Naive thymus-derived CD4-positive, alpha-beta T cell (primary cell): ENCODE data around the gene GUCY1B1. TPM values are rescaled to one million over a fixed set of nuclear protein-coding genes. Genes with fewer than 3 reads are reported as not detected.

ENCODE experiments used
- ATAC-seq: fragments of 150-1000 bp; cut with Tn5 transposase; 2 replicates; pipeline ENCODE4 v1.10.0; 2021; ENCODE audit warnings: mild to moderate bottlenecking, moderate library complexity
- CTCF ChIA-PET: fragments of 350-600 bp; sonication (Branson Sonifier 250); formaldehyde crosslinking; loops from one replicate; lab custom pipeline; 2021; ENCODE audit warnings: antibody characterized with exemption; lab: Charles Lee
- POLR2A ChIA-PET: fragments of 350-600 bp; sonication (Branson Sonifier 250); formaldehyde crosslinking; loops from one replicate; lab custom pipeline; 2021; ENCODE audit warnings: antibody characterized with exemption, inconsistent platforms; lab: Charles Lee
- DNase-seq, 9 donors: peaks; one replicate each; pipeline versions ENCODE4 v3.0.0 to v3.0.0-alpha.2; 2020 to 2022; ENCODE audit warnings: mixed read lengths in 1 of 9
- H3K27ac ChIP-seq: one replicate; pipeline ENCODE4 v1.7.0; 2013; ENCODE audit warnings: mild to moderate bottlenecking, low read depth, low read length, moderate library complexity
- H3K27me3 ChIP-seq, 2 donors: one replicate each; pipeline ENCODE4 v1.7.0; 2013; ENCODE audit warnings: low read length in 2 of 2, mild to moderate bottlenecking in 2 of 2, moderate library complexity in 2 of 2; ENCODE audit not compliant: control insufficient read depth in 2 of 2, insufficient read depth in 2 of 2
- H3K36me3 ChIP-seq, 3 experiments: 1 replicate in 2 of 3; 2 replicates in 1 of 3; pipeline ENCODE4 v1.7.0; 2013; ENCODE audit warnings: low read length in 3 of 3, mild to moderate bottlenecking in 3 of 3, moderate library complexity in 1 of 3; ENCODE audit not compliant: insufficient read depth in 3 of 3, control insufficient read depth in 2 of 3
- H3K4me1 ChIP-seq, 2 donors: one replicate each; pipeline ENCODE4 v1.7.0; 2013; ENCODE audit warnings: low read length in 2 of 2, mild to moderate bottlenecking in 2 of 2, moderate library complexity in 1 of 2; ENCODE audit not compliant: control insufficient read depth in 2 of 2, insufficient read depth in 2 of 2
- H3K4me3 ChIP-seq: 2 replicates; pipeline ENCODE4 v1.7.0; 2013; ENCODE audit warnings: mild to moderate bottlenecking, low read length
- H3K9me3 ChIP-seq, 3 experiments: 1 replicate in 2 of 3; 2 replicates in 1 of 3; pipeline ENCODE4 v1.7.0; 2013; ENCODE audit warnings: low read length in 3 of 3; ENCODE audit not compliant: control insufficient read depth in 2 of 3
- H3K27ac Mint-ChIP-seq, 9 donors: one replicate each; pipeline ENCODE4 v1.8.0; 2020 to 2022; ENCODE audit warnings: mixed read lengths in 9 of 9, mild to moderate bottlenecking in 8 of 9, moderate library complexity in 5 of 9, inconsistent platforms in 2 of 9
- H3K27me3 Mint-ChIP-seq, 5 donors: one replicate each; pipeline ENCODE4 v1.8.0; 2021 to 2022; ENCODE audit warnings: mixed read lengths in 5 of 5, mild to moderate bottlenecking in 1 of 5
- H3K36me3 Mint-ChIP-seq, 5 donors: one replicate each; pipeline ENCODE4 v1.8.0; 2020 to 2022; ENCODE audit warnings: mixed read lengths in 5 of 5, mild to moderate bottlenecking in 3 of 5, inconsistent platforms in 1 of 5
- H3K4me1 Mint-ChIP-seq, 7 donors: one replicate each; pipeline ENCODE4 v1.8.0; 2020 to 2022; ENCODE audit warnings: mixed read lengths in 7 of 7, mild to moderate bottlenecking in 3 of 7, inconsistent platforms in 1 of 7
- H3K4me3 Mint-ChIP-seq, 10 donors: one replicate each; pipeline ENCODE4 v1.8.0; 2020 to 2022; ENCODE audit warnings: mild to moderate bottlenecking in 10 of 10, mixed read lengths in 10 of 10, moderate library complexity in 6 of 10, inconsistent platforms in 2 of 10
- H3K9me3 Mint-ChIP-seq, 11 donors: one replicate each; pipeline ENCODE4 v1.8.0; 2020 to 2022; ENCODE audit warnings: mixed read lengths in 11 of 11, mild to moderate bottlenecking in 4 of 11, inconsistent platforms in 1 of 11, moderate library complexity in 1 of 11
- intact Hi-C, 2 donors: fragments of 100-400 bp; cut with micrococcal nuclease; formaldehyde crosslinking; loops; one replicate each; pipeline ENCODE4 v1.15.1; 2023
- polyA plus RNA-seq, 2 donors: library from polyadenylated mRNA; unstranded; fragments of 300-500 nt; fragmentation: Illumina TruSeq; gene quantifications; one replicate each; pipeline ENCODE4 v1.2.3, GENCODE V29; 2021
- total RNA-seq, 6 experiments: library from RNA in 5 of 6; stranded (reverse) in 5 of 6; gene quantifications; 1 replicate in 5 of 6; 2 replicates in 1 of 6; pipeline ENCODE4 v1.2.3 and lab custom pipeline; 2021 to 2026

The GUCY1B1 gene
- total and polyA plus RNA-seq, 7 experiments from 2014 or later = 0.22 to 1.7 (median 0.29) TPM; not detected in 4

DNA sequence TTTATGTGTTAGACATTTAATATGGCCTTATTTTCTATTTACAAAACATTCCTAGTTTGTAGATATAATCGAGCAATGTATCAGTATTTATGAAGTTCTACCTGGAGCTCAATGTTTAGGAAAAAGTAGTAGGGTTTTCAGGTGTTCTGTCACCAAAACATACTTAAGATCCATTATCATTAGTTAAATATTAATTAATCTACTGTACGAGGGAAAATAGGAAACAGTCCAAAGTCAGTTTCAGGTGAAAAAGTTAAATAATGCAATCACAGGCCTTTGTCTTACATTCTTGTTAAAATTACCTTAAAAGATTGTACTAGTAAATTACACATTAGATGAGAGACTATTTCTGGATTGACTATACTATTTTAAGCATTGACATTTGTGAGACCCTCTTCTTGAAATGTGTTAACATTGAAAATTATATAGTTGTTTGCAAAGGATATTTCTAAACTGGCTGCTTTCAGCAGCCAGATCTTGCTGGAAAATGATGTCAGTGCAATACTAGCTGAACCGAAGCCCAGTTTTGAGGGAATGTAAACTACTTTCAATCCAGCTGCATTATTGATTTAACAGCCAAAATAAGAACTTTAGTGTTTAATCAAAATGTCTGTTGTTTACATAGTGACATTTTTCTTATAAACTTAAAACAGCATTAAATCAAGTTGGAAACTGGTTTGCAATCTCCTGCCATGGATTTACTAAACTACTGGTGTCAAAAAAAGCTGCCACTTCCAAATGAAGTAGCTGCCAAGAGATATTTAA, 19.3 kb downstream of the GUCY1B1 start:
- Histone ChIP-seq H3K27me3 (no peaks in the 10 kb centered on the region), H3K36me3 (no peaks in the 10 kb centered on the region), H3K27ac (no peak overlapping the region), H3K4me1 (no peaks in the 10 kb centered on the region), H3K4me3 (no peak overlapping the region), H3K9me3 (no peaks in the 10 kb centered on the region)
- no peak overlapping the region for H3K4me3 Mint-ChIP-seq
- H3K9me3 Mint-ChIP-seq = no peaks in the 10 kb centered on the region
- peaks cover 0 to 11% (median 3%) of the 10 kb centered on the region in 5 donors for H3K27me3 Mint-ChIP-seq
- H3K36me3 Mint-ChIP-seq = no peaks in the 10 kb centered on the region
- no peaks in the 10 kb centered on the region for H3K4me1 Mint-ChIP-seq
- no peak overlapping the region for H3K27ac Mint-ChIP-seq
- CTCF ChIA-PET = no interaction called here
- no peak for DNase-seq
- intact Hi-C loops = no loop called here
- POLR2A ChIA-PET = no interaction called here
- no peak for ATAC-seq

DNA sequence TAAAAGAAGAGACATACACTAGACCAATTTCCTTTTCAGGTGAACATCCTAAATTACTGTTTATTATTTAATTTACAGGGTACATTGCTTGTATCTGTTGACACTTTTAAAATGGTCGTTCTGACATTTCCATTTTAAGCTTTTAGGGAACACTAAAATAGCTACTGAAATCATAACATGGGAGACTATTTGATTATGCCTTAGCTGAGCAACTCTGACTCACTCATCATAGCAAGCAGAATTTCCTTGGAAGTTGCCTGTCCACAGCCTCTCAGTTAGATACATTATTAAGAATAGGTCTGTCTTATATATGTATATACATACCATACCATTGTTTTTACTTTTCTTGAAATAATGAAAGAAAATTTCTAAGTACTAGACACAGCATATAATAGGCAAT, 22.0 kb downstream of the GUCY1B1 start:
- peaks cover 0 to 6% (median 0%) of the 10 kb centered on the region in 5 donors for H3K27me3 Mint-ChIP-seq
- CTCF ChIA-PET = interaction anchor here (0.6 kb wide), 1 partner anchor 11 kb away, joined by 3 read pairs; no protein-coding TSS in a partner anchor

DNA sequence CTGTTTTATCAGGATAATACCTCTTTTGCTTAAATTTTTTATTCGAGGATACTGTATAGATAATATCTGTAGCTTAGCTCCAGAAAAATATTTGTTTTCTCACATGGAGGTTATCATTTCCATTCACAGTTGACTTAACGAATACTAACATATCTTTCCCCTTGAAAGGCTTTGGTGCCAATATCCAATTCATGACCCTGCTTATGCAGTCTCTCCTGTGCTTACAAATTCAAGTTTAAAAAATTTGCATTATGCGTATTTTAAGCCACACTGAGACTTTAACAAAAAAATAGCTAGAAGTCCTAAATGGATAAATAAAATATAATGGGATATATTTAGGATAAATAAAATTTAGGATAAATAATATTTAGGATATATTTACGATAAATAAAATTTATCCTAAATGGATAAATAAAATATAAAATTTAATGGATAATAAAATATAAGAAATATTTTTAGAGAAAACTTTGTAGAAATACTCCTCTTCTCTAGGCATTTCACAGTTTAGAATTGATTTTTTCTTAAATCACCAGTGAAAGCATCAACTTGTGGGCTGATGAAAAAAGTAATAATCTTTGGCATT, 22.5 kb downstream of the GUCY1B1 start:
- Histone ChIP-seq H3K9me3 (no peaks in the 10 kb centered on the region), H3K4me1 (no peaks in the 10 kb centered on the region), H3K4me3 (no peak overlapping the region), H3K27ac (no peak overlapping the region), H3K36me3 (no peaks in the 10 kb centered on the region), H3K27me3 (no peaks in the 10 kb centered on the region)
- DNase-seq (no peak), ATAC-seq (no peak)
- ChIA-PET CTCF (interaction anchor here (0.6 kb wide), 2 partner anchors 10 to 768 kb away, joined by 3 read pairs; no protein-coding TSS in a partner anchor), POLR2A (no interaction called here)
- Mint-ChIP-seq H3K27ac (no peak overlapping the region), H3K36me3 (no peaks in the 10 kb centered on the region), H3K27me3 (peaks cover 0 to 6% (median 0%) of the 10 kb centered on the region in 5 donors), H3K9me3 (no peaks in the 10 kb centered on the region), H3K4me3 (no peak overlapping the region), H3K4me1 (no peaks in the 10 kb centered on the region)
- intact Hi-C loops = loop anchor here in 1 of 2 donors (10.0 kb wide), 1 partner anchor 797 kb away; no protein-coding TSS in a partner anchor

More for the DNA sequence above, 22.0 kb downstream of the GUCY1B1 start:
- no peaks in the 10 kb centered on the region for H3K27me3 ChIP-seq
- H3K27ac ChIP-seq = no peak overlapping the region
- Mint-ChIP-seq H3K36me3 (no peaks in the 10 kb centered on the region), H3K4me1 (no peaks in the 10 kb centered on the region), H3K4me3 (no peak overlapping the region), H3K27ac (no peak overlapping the region), H3K9me3 (no peaks in the 10 kb centered on the region)
- DNase-seq (no peak), ATAC-seq (no peak)
- intact Hi-C loops = loop anchor here in 1 of 2 donors (10.0 kb wide), 1 partner anchor 796 kb away; no protein-coding TSS in a partner anchor
- no peaks in the 10 kb centered on the region for H3K4me1 ChIP-seq
- POLR2A ChIA-PET = no interaction called here
- no peaks in the 10 kb centered on the region for H3K36me3 ChIP-seq
- no peak overlapping the region for H3K4me3 ChIP-seq
- no peaks in the 10 kb centered on the region for H3K9me3 ChIP-seq

DNA sequence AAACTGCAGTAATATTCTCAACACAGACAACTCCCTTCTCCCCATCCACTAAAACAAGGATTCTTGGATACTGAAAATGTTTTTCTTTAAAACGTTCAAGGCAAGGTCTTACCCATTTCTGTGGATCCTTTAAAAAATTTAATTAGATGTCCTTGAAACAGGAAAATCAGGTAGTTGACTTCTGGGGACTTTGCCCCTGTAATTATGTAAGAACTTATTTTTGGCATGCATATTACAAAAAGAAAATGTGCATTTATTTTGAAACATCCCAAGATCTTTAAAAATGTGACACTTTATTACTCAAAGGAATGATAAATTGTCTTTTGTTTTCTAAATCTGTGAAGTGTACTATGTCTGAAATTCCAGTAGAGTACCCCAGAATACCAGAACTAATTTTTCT, 25.8 kb downstream of the GUCY1B1 start:
- H3K9me3 ChIP-seq = no peaks in the 10 kb centered on the region
- Mint-ChIP-seq H3K4me1 (peaks cover 0 to 9% (median 0%) of the 10 kb centered on the region in 7 donors), H3K27ac (no peak overlapping the region), H3K4me3 (no peak overlapping the region), H3K9me3 (no peaks in the 10 kb centered on the region), H3K36me3 (no peaks in the 10 kb centered on the region), H3K27me3 (peaks cover 0 to 15% (median 5%) of the 10 kb centered on the region in 5 donors)
- H3K36me3 ChIP-seq = no peaks in the 10 kb centered on the region
- ChIA-PET CTCF (no interaction called here), POLR2A (no interaction called here)
- DNase-seq (no peak), ATAC-seq (no peak)
- H3K27ac ChIP-seq = no peak overlapping the region
- intact Hi-C loops = loop anchor here (2.0 to 10.0 kb wide), 3 partner anchors 800 to 1147 kb away; no protein-coding TSS in a partner anchor
- H3K4me1 ChIP-seq = no peaks in the 10 kb centered on the region
- no peak overlapping the region for H3K4me3 ChIP-seq
- H3K27me3 ChIP-seq = no peaks in the 10 kb centered on the region

DNA sequence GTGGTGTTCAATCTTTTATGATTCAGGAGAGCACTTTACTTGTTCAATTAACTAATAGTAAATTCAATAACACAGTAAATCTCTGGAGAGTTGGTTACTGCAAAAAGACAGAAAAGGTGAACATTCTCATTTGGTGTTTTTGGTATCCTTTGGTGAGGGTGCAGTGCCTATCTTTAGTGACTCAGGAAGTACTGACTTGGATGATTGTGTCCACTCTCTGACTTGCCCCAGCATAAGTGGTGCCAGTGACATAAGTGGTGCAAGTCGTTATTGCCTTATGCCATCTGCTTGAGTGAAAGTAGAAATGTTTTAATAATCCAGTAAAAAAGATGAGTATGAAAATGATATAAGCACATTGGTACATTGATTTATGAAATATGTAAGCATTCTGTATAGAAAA, 27.0 kb downstream of the GUCY1B1 start:
- peaks cover 0 to 9% (median 0%) of the 10 kb centered on the region in 7 donors for H3K4me1 Mint-ChIP-seq
- ChIA-PET CTCF (no interaction called here), POLR2A (no interaction called here)
- Histone ChIP-seq H3K9me3 (no peaks in the 10 kb centered on the region), H3K4me1 (no peaks in the 10 kb centered on the region), H3K27me3 (peaks cover 0 to 3% of the 10 kb centered on the region in 2 donors), H3K4me3 (no peak overlapping the region), H3K36me3 (no peaks in the 10 kb centered on the region), H3K27ac (no peak overlapping the region)
- intact Hi-C loops = loop anchor here (2.0 to 10.0 kb wide), 4 partner anchors 257 to 1149 kb away; no protein-coding TSS in a partner anchor
- peaks cover 0 to 11% (median 9%) of the 10 kb centered on the region in 5 donors for H3K27me3 Mint-ChIP-seq
- no peak for DNase-seq
- no peaks in the 10 kb centered on the region for H3K9me3 Mint-ChIP-seq
- H3K27ac Mint-ChIP-seq = no peak overlapping the region
- no peak overlapping the region for H3K4me3 Mint-ChIP-seq
- H3K36me3 Mint-ChIP-seq = no peaks in the 10 kb centered on the region
- ATAC-seq = no peak

DNA sequence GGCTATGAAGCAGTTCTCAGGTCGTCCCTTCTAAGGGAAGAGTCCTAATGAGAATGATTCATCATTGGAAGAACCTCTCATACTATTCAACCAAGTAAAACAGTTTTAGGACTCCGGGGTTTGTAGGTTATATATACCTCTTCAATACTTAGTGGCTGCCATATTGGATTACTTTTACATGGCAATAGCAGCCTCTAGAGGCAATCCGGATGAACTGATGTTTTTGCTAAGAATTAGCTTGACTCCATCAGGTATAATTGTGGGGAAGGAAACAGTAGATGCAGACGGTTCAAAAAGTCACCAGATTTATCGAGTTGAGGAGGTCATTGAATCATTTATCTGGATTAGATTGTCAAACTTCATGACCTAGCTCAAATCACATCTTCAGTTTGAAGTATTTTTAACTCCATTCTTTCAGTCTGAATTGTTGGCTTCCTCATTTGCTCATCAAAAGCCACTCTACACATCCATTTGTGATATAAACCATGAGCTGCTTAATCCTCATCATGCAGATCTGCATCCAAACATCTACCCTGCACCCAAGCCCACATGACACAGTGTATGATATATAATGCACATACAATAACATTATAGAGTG, 28.4 kb downstream of the GUCY1B1 start:
- H3K36me3 Mint-ChIP-seq = no peaks in the 10 kb centered on the region
- H3K4me3 ChIP-seq = no peak overlapping the region
- intact Hi-C loops = loop anchor here (1.0 to 10.0 kb wide), 6 partner anchors 258 to 1235 kb away; no protein-coding TSS in a partner anchor
- H3K9me3 Mint-ChIP-seq = no peaks in the 10 kb centered on the region
- no peak overlapping the region for H3K27ac ChIP-seq
- H3K27ac Mint-ChIP-seq = no peak overlapping the region
- DNase-seq (peak in 5 of 9 donors; percentile 4 to 46 (median 8)), ATAC-seq (peak; percentile 82)
- H3K4me3 Mint-ChIP-seq = no peak overlapping the region
- CTCF ChIA-PET = interaction anchor here (1.3 kb wide), 1 partner anchor 344 kb away, joined by 4 read pairs; no protein-coding TSS in a partner anchor
- H3K4me1 Mint-ChIP-seq = peaks cover 0 to 9% (median 0%) of the 10 kb centered on the region in 7 donors
- no peaks in the 10 kb centered on the region for H3K4me1 ChIP-seq
- POLR2A ChIA-PET = no interaction called here
- no peaks in the 10 kb centered on the region for H3K36me3 ChIP-seq
- H3K27me3 ChIP-seq = peaks cover 0 to 3% of the 10 kb centered on the region in 2 donors
- H3K9me3 ChIP-seq = no peaks in the 10 kb centered on the region
- H3K27me3 Mint-ChIP-seq = peaks cover 0 to 11% (median 9%) of the 10 kb centered on the region in 5 donors
